Loucy (cell line): ENCODE results near the gene PTGR2.

Experiments
- H2AFZ ChIP-seq: fragments of 200-600 bp; sonication (generic); 2 replicates; pipeline ENCODE4 v1.6.0; 2016; ENCODE audit warnings: antibody characterized with exemption, mild to moderate bottlenecking, low read length, moderate library complexity
- H3F3A ChIP-seq: fragments of 200-600 bp; 2 replicates; pipeline ENCODE4 v1.6.0; 2016; ENCODE audit warnings: antibody characterized with exemption, low read depth, mild to moderate bottlenecking
- H3K27me3 ChIP-seq: fragments of 200-600 bp; sonication (generic); 2 replicates; pipeline ENCODE4 v1.6.1; 2014; ENCODE audit warnings: low read length, mild to moderate bottlenecking; ENCODE audit not compliant: insufficient read depth, poor library complexity, severe bottlenecking
- H3K36me3 ChIP-seq: fragments of 200-600 bp; sonication (generic); 2 replicates; pipeline ENCODE4 v1.6.1; 2016; ENCODE audit warnings: low read length; ENCODE audit not compliant: insufficient read depth
- H3K4me1 ChIP-seq: fragments of 200-600 bp; sonication (generic); 2 replicates; pipeline ENCODE4 v1.5.1; 2014; ENCODE audit warnings: low read length, mild to moderate bottlenecking; ENCODE audit not compliant: insufficient read depth, poor library complexity, severe bottlenecking
- H3K4me2 ChIP-seq: fragments of 200-600 bp; sonication (generic); 2 replicates; pipeline ENCODE4 v1.6.0; 2014; ENCODE audit warnings: antibody characterized with exemption, low read length, low read depth, mild to moderate bottlenecking; ENCODE audit not compliant: poor library complexity, severe bottlenecking
- H3K4me3 ChIP-seq: fragments of 200-600 bp; sonication (generic); 2 replicates; pipeline ENCODE4 v1.5.1; 2014; ENCODE audit warnings: low read length, mild to moderate bottlenecking, mixed read lengths; ENCODE audit not compliant: poor library complexity, severe bottlenecking
- H3K79me2 ChIP-seq: fragments of 200-600 bp; sonication (generic); 2 replicates; pipeline ENCODE4 v1.6.1; 2014; ENCODE audit warnings: low read length; ENCODE audit not compliant: insufficient read depth
- H3K9ac ChIP-seq: fragments of 200-600 bp; sonication (generic); 2 replicates; pipeline ENCODE4 v1.6.0; 2014; ENCODE audit warnings: mild to moderate bottlenecking, low read depth, low read length, moderate library complexity; ENCODE audit not compliant: poor library complexity, severe bottlenecking
- H3K9me2 ChIP-seq: fragments of 200-600 bp; sonication (generic); replicated peaks from 2 replicates; pipeline ENCODE4 v1.6.1; 2016; ENCODE audit warnings: low read depth, low read length, mixed read lengths
- H3K9me3 ChIP-seq: fragments of 200-600 bp; sonication (generic); 2 replicates; pipeline ENCODE4 v1.6.1; 2014; ENCODE audit warnings: mild to moderate bottlenecking, antibody characterized with exemption, low read length, low read depth; ENCODE audit not compliant: insufficient read depth
- H4K20me1 ChIP-seq: fragments of 200-600 bp; sonication (generic); 2 replicates; pipeline ENCODE4 v1.6.0; 2014; ENCODE audit warnings: antibody characterized with exemption, low read length, mild to moderate bottlenecking; ENCODE audit not compliant: insufficient read depth, poor library complexity, severe bottlenecking
- EZH2phosphoT487 ChIP-seq: fragments of 200-600 bp; IDR thresholded peaks from 2 replicates; pipeline ENCODE4 v1.6.1; 2018; ENCODE audit warnings: antibody characterized with exemption, mild to moderate bottlenecking, moderate library complexity, borderline replicate concordance
- TF ChIP-seq, protein P1 (sequence below): fragments of 200-600 bp; sonication (generic); conservative IDR thresholded peaks from 2 replicates; pipeline ENCODE4 v1.5.1; 2014; ENCODE audit warnings: mild to moderate bottlenecking, antibody characterized with exemption, low read length

The PTGR2 gene

GRCh38 chr14:73861073-73861472 is 9.4 kb downstream of the PTGR2 start:
- H3K4me1 ChIP-seq, result no peaks in the 10 kb centered on the region
- H3K9me2 ChIP-seq, result no peaks in the 10 kb centered on the region
- no peaks in the 10 kb centered on the region for H3K36me3 ChIP-seq
- H3K79me2 ChIP-seq, result no peaks in the 10 kb centered on the region
- H3K27me3 ChIP-seq, result no peaks in the 10 kb centered on the region
- no peaks in the 10 kb centered on the region for H4K20me1 ChIP-seq
- no peaks in the 10 kb centered on the region for H3F3A ChIP-seq
- H3K4me2 ChIP-seq, result no peak overlapping the region
- no peak overlapping the region for H2AFZ ChIP-seq
- no peak for TF ChIP-seq EZH2phosphoT487
- TF ChIP-seq, protein P1, sequence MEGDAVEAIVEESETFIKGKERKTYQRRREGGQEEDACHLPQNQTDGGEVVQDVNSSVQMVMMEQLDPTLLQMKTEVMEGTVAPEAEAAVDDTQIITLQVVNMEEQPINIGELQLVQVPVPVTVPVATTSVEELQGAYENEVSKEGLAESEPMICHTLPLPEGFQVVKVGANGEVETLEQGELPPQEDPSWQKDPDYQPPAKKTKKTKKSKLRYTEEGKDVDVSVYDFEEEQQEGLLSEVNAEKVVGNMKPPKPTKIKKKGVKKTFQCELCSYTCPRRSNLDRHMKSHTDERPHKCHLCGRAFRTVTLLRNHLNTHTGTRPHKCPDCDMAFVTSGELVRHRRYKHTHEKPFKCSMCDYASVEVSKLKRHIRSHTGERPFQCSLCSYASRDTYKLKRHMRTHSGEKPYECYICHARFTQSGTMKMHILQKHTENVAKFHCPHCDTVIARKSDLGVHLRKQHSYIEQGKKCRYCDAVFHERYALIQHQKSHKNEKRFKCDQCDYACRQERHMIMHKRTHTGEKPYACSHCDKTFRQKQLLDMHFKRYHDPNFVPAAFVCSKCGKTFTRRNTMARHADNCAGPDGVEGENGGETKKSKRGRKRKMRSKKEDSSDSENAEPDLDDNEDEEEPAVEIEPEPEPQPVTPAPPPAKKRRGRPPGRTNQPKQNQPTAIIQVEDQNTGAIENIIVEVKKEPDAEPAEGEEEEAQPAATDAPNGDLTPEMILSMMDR, result no peak
- H3K4me3 ChIP-seq, result no peak overlapping the region
- no peak overlapping the region for H3K9ac ChIP-seq
- no peaks in the 10 kb centered on the region for H3K9me3 ChIP-seq

GRCh38 chr14:73862480-73862879 is 10.8 kb downstream of the PTGR2 start:
- H3K9me3 ChIP-seq, result no peaks in the 10 kb centered on the region
- no peaks in the 10 kb centered on the region for H3F3A ChIP-seq
- no peaks in the 10 kb centered on the region for H3K4me1 ChIP-seq
- no peaks in the 10 kb centered on the region for H4K20me1 ChIP-seq
- H3K4me3 ChIP-seq, result no peak overlapping the region
- H3K4me2 ChIP-seq, result no peak overlapping the region
- H3K27me3 ChIP-seq, result no peaks in the 10 kb centered on the region
- H3K79me2 ChIP-seq, result no peaks in the 10 kb centered on the region
- H2AFZ ChIP-seq, result no peak overlapping the region
- no peak overlapping the region for H3K9ac ChIP-seq
- H3K9me2 ChIP-seq, result no peaks in the 10 kb centered on the region
- TF ChIP-seq, protein P1, result no peak
- TF ChIP-seq EZH2phosphoT487, result no peak
- no peaks in the 10 kb centered on the region for H3K36me3 ChIP-seq

- Histone ChIP-seq H3K79me2 (no peaks in the 10 kb centered on the region), H2AFZ (no peak overlapping the region), H3K4me2 (no peak overlapping the region), H3F3A (no peaks in the 10 kb centered on the region), H3K4me1 (no peaks in the 10 kb centered on the region), H3K27me3 (no peaks in the 10 kb centered on the region), H3K4me3 (no peak overlapping the region), H3K9me3 (no peaks in the 10 kb centered on the region), H4K20me1 (no peaks in the 10 kb centered on the region), H3K36me3 (no peaks in the 10 kb centered on the region), H3K9ac (no peak overlapping the region), H3K9me2 (no peaks in the 10 kb centered on the region)
- no peak for TF ChIP-seq EZH2phosphoT487
- TF ChIP-seq, protein P1, result no peak
Measured at GRCh38 chr14:73863209-73863608, 11.6 kb downstream of the PTGR2 start.
